ENCODE results near the gene NFATC2.

GRCh38 chr20:51509208-51509607, 33.3 kb downstream of the NFATC2 start:
- TF ChIP-seq, protein P1, sequence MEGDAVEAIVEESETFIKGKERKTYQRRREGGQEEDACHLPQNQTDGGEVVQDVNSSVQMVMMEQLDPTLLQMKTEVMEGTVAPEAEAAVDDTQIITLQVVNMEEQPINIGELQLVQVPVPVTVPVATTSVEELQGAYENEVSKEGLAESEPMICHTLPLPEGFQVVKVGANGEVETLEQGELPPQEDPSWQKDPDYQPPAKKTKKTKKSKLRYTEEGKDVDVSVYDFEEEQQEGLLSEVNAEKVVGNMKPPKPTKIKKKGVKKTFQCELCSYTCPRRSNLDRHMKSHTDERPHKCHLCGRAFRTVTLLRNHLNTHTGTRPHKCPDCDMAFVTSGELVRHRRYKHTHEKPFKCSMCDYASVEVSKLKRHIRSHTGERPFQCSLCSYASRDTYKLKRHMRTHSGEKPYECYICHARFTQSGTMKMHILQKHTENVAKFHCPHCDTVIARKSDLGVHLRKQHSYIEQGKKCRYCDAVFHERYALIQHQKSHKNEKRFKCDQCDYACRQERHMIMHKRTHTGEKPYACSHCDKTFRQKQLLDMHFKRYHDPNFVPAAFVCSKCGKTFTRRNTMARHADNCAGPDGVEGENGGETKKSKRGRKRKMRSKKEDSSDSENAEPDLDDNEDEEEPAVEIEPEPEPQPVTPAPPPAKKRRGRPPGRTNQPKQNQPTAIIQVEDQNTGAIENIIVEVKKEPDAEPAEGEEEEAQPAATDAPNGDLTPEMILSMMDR (IDR thresholded peaks at IDR 0.05; ENCODE audit: low read length): no peak
- no peak for TF ChIP-seq EZH2 (IDR thresholded peaks at IDR 0.05; ENCODE audit: borderline replicate concordance, low read length)
